Smooth muscle cell (in vitro differentiated cells): ENCODE data around the gene TMTC2. TPM values are rescaled to one million over a fixed set of nuclear protein-coding genes. Genes with fewer than 3 reads are reported as not detected.

ENCODE experiments used
- DNase-seq: peaks from one replicate; lab custom pipeline; 2025; ENCODE audit not compliant: unreplicated experiment; lab: John Stamatoyannopoulos, UW
- H2AFZ ChIP-seq: fragments of 200-600 bp; sonication (generic); 2 replicates; pipeline ENCODE4 v1.6.0; 2016; ENCODE audit warnings: antibody characterized with exemption, low read depth, mild to moderate bottlenecking
- H3F3A ChIP-seq: fragments of 200-600 bp; sonication (generic); 2 replicates; pipeline ENCODE4 v1.6.0; 2017; ENCODE audit warnings: antibody characterized with exemption, low read depth
- H3K27ac ChIP-seq: fragments of 200-600 bp; sonication (generic); 2 replicates; pipeline ENCODE4 v1.5.1; 2016; ENCODE audit warnings: low read depth, mild to moderate bottlenecking
- H3K27me3 ChIP-seq: fragments of 200-600 bp; sonication (generic); 2 replicates; pipeline ENCODE4 v1.6.1; 2016; ENCODE audit warnings: low read depth, mild to moderate bottlenecking
- H3K36me3 ChIP-seq: fragments of 200-600 bp; sonication (generic); 2 replicates; pipeline ENCODE4 v1.5.1; 2016; ENCODE audit warnings: low read depth
- H3K4me1 ChIP-seq: fragments of 200-600 bp; sonication (generic); 2 replicates; pipeline ENCODE4 v1.5.1; 2016; ENCODE audit warnings: low read depth
- H3K4me2 ChIP-seq: fragments of 200-600 bp; sonication (generic); 2 replicates; pipeline ENCODE4 v1.6.0; 2016; ENCODE audit warnings: mild to moderate bottlenecking
- H3K4me3 ChIP-seq: fragments of 200-600 bp; sonication (generic); 2 replicates; pipeline ENCODE4 v1.5.1; 2016; ENCODE audit warnings: mild to moderate bottlenecking
- H3K79me2 ChIP-seq: fragments of 200-600 bp; sonication (generic); 2 replicates; pipeline ENCODE4 v1.6.0; 2016; ENCODE audit warnings: low read depth, mild to moderate bottlenecking
- H3K9ac ChIP-seq: fragments of 200-600 bp; sonication (generic); 2 replicates; pipeline ENCODE4 v1.6.0; 2016; ENCODE audit warnings: low read depth
- H3K9me3 ChIP-seq: fragments of 200-600 bp; sonication (generic); replicated peaks from 2 replicates; pipeline ENCODE4 v1.5.1; 2016; ENCODE audit warnings: low read depth
- H4K20me1 ChIP-seq: fragments of 200-600 bp; sonication (generic); 2 replicates; pipeline ENCODE4 v1.6.0; 2016; ENCODE audit warnings: low read depth
- WGBS: methylation state at CpG from one replicate; pipeline ENCODE4 v1.1.7; 2016; ENCODE audit warnings: low lambda C conversion rate; 5-methylcytosine and 5-hydroxymethylcytosine counted together
- polyA plus RNA-seq: library from polyadenylated mRNA; unstranded; fragments of >200 nt; fragmentation: Nextera tagmentation; extraction: Ambion mirVana; gene quantifications from 2 replicates; pipeline ENCODE4 v1.2.1, GENCODE V29; 2016
- total RNA-seq: library from RNA; depleted of rRNA; stranded (reverse); fragments of >200 nt; gene quantifications from 2 replicates; pipeline ENCODE4 v1.2.3, GENCODE V29; 2014
- TF ChIP-seq, protein P1 (sequence below): fragments of 200-600 bp; sonication (generic); IDR thresholded peaks from 2 replicates; pipeline ENCODE4 v1.5.1; 2017; ENCODE audit warnings: borderline replicate concordance, mild to moderate bottlenecking, antibody characterized with exemption; ENCODE audit not compliant: insufficient read depth, poor library complexity, severe bottlenecking

TMTC2 gene
- total and polyA plus RNA-seq, 2 experiments from 2014 or later: 0.71 to 10.6 TPM

DNA sequence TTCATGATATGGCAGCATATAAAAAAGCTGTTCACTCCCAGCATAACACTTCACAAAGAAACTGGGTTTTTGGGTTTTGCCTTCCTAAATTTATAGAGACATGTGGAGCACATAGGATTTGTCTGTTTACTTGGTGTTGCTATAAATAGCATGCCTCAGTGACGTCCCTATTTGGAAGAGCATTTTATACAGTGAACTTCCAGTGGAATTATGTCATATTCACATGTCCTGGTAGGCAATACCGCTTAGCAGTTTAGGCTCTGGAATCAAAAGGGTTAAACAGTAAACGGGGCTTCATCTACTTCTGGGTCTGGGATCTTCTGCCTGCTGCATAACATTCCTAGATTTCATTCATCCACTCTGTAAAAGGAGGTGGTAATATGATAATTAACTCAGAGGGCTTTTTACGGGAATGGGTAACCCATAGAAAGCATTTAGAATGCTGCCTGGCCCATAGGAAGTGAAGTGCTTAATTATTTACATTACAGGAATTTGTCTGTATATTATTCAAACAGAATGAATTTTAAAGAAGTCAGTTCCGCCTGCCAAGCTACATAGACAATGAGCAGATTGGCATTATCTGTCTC is 396.1 kb downstream of the TMTC2 start:
- no peak for DNase-seq
- Histone ChIP-seq H3K4me3 (no peak overlapping the region), H2AFZ (no peak overlapping the region), H3F3A (no peaks in the 10 kb centered on the region), H3K27me3 (no peaks in the 10 kb centered on the region), H3K4me2 (peak overlapping the region; percentile 27), H3K9me3 (no peaks in the 10 kb centered on the region), H3K9ac (no peak overlapping the region), H3K4me1 (peaks cover 9% of the 10 kb centered on the region), H3K36me3 (no peaks in the 10 kb centered on the region), H3K27ac (no peak overlapping the region), H4K20me1 (no peaks in the 10 kb centered on the region), H3K79me2 (no peaks in the 10 kb centered on the region)
- 35% methylated on average over 5 of the region's 5 CpGs for WGBS
- TF ChIP-seq, protein P1, sequence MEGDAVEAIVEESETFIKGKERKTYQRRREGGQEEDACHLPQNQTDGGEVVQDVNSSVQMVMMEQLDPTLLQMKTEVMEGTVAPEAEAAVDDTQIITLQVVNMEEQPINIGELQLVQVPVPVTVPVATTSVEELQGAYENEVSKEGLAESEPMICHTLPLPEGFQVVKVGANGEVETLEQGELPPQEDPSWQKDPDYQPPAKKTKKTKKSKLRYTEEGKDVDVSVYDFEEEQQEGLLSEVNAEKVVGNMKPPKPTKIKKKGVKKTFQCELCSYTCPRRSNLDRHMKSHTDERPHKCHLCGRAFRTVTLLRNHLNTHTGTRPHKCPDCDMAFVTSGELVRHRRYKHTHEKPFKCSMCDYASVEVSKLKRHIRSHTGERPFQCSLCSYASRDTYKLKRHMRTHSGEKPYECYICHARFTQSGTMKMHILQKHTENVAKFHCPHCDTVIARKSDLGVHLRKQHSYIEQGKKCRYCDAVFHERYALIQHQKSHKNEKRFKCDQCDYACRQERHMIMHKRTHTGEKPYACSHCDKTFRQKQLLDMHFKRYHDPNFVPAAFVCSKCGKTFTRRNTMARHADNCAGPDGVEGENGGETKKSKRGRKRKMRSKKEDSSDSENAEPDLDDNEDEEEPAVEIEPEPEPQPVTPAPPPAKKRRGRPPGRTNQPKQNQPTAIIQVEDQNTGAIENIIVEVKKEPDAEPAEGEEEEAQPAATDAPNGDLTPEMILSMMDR: no peak

DNA sequence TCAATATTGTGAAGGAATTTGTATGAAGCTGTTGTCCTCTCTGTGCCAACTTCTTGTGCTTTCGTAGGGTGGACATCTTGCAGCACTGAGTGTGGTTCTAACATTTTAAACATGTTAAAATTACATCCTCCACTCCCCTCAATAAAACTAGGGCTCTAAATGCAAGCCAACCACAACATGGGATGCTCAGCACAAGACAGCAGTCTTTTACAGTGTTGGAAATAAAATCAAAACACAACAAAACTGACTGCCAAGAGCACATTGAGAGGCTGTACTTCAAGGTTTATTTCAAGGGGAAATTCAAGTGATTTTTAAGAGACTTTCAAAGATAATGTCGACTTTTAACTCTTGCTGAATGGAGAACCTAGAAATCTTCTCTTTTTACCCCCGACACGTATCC is 396.9 kb downstream of the TMTC2 start:
- Histone ChIP-seq H3K79me2 (no peaks in the 10 kb centered on the region), H3K4me2 (no peak overlapping the region), H3K27ac (no peak overlapping the region), H3K4me1 (peaks cover 9% of the 10 kb centered on the region), H2AFZ (no peak overlapping the region), H3K9ac (no peak overlapping the region), H3K27me3 (no peaks in the 10 kb centered on the region), H3F3A (no peaks in the 10 kb centered on the region), H3K9me3 (no peaks in the 10 kb centered on the region), H3K36me3 (no peaks in the 10 kb centered on the region), H4K20me1 (no peaks in the 10 kb centered on the region), H3K4me3 (no peak overlapping the region)
- no peak for DNase-seq
- TF ChIP-seq, protein P1: no peak
- WGBS: 92% methylated on average over 4 of the region's 4 CpGs

DNA sequence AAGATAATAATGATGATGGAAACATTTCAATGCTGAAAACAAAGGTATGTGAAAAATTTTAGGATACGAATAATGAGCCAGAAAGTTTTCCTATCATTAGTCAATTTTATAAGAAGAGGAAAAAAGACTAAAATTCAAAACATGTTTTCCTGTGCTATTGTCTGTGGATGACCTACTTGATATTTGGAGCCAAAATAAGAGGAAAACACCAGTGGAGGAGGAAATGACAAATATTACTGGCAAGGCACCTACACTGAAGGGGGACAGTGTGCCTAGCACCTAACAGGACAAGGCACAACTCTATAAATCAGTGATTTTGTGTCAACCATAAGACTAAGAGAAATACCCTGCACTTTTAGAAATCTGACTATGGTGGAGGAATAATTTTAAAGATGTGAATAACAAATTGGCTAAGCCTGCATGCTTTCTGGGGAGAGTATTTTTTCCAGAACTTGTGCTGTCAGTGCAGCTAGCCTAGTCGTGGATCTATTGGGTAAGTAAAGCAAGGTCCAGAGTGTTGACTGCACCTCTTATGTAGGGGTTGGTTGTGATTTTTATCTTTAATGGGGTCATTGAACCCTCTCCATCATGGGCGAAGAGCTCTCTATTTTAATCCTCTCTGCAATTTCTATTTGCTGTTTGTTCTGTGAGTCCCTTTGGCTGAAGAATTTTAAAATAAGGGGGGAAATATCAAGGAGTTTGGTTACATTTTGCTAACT is 398.0 kb downstream of the TMTC2 start:
- no peak overlapping the region for H2AFZ ChIP-seq
- 95% methylated on average over 3 of the region's 3 CpGs for WGBS

More for the DNA sequence above, 398.0 kb downstream of the TMTC2 start:
- DNase-seq: no peak
- H3K4me2 ChIP-seq: no peak overlapping the region
- no peaks in the 10 kb centered on the region for H3F3A ChIP-seq
- TF ChIP-seq, protein P1: no peak
- peaks cover 9% of the 10 kb centered on the region for H3K4me1 ChIP-seq
- no peak overlapping the region for H3K4me3 ChIP-seq
- no peaks in the 10 kb centered on the region for H3K79me2 ChIP-seq
- H3K27me3 ChIP-seq: no peaks in the 10 kb centered on the region
- H3K36me3 ChIP-seq: no peaks in the 10 kb centered on the region
- H3K9ac ChIP-seq: no peak overlapping the region
- H3K9me3 ChIP-seq: no peaks in the 10 kb centered on the region
- H4K20me1 ChIP-seq: no peaks in the 10 kb centered on the region
- H3K27ac ChIP-seq: no peak overlapping the region
